NCI-H69 (cell line): ENCODE results near the gene FAM228B.
"Not testable (repeated sequence)": the region's sequence is repeated elsewhere in the genome, so short reads cannot be mapped to it uniquely, and the experiment has no call there.

Source experiments
- DNase-seq: peaks from one replicate; lab custom pipeline; 2025; lab: John Stamatoyannopoulos, UW

The FAM228B gene

DNA sequence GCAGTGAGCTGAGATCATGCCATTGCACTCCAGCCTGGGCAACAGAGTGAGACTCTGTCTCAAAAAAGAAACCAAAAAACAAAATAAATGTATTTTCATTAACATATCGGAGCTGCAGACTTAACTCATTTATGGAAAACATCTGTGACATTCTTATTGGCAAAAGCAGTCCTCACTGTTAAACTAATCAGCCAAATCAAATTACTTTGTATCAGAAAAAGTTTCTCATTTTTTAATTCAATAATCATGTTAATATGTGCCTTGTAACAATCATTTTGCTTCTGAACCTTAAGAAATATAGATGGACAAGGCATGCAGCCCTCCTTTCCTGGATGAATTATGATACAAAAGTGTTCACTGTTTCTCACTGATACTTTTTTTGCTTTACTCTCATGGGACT, 20.6 kb upstream of the FAM228B start:
- DNase-seq = no peak

DNA sequence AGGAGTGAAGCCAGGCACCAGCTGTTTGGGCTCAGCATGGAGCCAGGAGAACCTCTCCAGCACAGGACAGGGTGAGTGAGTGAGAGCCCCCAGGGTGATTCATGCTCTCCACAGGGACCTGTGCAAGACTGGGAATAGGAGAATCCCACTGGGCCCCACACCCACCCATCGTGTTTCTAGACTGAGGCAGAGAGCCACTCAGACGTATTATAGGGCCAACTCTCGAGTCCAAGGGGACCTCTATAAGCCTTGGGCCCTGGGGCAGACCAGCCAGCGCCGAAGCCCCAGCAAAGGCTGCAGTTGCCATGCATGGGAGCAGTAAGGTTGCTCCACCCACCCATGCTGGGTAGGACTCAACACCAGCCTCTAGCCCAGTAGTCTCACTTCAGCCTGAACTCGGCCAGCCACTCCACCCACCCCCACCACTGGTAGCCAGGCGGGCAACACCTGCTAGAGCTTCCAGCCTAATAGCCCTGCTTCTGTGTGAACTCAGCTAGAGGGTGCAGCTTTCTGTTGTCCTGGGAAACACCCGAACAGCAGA, 19.1 kb upstream of the FAM228B start:
- DNase-seq = no peak

DNA sequence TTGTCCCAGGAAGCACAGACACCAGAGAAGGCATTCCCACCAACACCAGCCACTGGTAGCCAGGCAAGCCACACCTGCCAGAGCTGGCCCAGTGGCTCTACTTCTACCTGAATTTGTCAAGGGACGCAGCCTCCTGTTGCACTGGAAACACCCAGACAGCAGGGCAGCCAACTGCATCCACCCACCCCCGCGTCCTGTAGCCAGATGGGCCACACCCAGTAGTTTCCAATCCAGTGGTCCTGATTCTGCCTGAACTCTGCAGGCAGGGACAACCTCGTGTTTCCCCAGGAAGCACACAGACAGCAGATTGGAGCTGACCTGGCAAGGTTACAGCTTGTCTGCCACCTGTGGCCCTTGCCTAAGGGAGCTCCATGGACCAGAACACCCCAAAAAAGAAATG, 18.4 kb upstream of the FAM228B start:
- no peak for DNase-seq

DNA sequence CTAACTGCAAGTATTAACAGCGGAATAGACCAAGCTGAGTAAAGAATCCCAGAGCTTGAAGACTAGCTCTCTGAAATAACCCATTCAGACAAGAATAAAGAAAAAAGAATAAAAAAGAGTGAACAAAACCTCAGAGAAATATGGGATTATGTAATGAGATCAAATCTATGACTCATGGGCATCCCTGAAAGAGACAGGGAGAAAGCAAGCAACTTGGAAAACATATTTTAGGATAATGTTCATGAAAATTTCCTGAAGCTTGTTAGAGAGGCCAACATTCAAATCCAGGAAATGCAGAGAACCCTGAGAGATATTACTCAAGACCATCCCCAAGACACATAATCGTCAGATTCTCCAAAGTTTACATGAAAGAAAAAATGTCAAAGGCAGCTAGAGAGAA, 17.5 kb upstream of the FAM228B start:
- no peak for DNase-seq

DNA sequence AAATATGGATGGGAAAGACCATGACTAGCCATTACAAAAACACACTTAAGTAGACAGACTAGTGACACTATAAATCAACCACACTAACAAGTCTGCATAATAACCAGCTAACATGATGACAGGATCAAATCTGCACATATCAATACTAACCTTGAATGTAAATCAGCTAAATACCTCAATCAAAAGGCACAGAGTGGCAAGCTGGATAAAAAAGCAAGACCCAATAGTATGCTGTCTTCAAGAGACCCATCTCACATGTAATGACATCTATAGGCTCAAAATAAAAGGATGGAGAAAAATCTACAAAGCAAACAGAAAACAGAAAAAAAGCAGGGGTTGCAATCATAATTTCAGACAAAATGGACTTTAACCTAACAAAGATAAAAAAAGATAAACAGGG, 16.5 kb upstream of the FAM228B start:
- DNase-seq = no peak

DNA sequence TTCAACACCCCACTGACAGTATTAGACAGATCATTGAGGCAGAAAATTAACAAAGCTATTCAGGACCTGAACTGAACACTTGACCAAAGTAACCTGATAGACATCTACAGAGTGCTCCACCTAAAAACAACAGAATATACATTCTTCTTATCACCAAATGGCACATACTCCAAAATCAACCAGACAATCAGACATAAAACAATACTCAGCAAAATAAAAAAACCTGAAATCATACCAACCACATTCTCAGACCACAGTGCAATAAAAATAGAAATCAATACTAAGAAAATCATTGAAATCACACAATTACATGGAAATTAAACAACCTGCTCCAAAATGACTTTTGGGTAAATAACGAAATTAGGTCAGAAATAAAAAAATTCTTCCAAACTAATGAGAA, 15.9 kb upstream of the FAM228B start:
- no peak for DNase-seq

DNA sequence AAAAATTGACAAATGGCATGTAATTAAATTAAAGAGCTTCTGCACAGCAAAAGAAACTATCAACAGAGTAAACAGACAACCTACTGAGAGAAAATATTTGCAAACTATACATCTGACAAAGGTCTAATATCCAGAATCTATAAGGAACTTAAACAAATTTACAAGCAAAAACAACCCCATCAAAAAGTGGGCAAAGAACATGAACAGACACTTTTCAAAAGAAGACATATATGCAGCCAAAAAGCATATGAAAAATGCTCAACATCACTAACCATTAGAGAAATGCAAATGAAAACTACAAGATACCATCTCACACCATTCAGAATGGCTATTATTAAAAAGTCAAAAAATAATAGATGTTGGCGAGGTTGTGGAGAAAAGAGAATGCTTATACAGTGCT, 13.8 kb upstream of the FAM228B start:
- DNase-seq = not testable (repeated sequence)

DNA sequence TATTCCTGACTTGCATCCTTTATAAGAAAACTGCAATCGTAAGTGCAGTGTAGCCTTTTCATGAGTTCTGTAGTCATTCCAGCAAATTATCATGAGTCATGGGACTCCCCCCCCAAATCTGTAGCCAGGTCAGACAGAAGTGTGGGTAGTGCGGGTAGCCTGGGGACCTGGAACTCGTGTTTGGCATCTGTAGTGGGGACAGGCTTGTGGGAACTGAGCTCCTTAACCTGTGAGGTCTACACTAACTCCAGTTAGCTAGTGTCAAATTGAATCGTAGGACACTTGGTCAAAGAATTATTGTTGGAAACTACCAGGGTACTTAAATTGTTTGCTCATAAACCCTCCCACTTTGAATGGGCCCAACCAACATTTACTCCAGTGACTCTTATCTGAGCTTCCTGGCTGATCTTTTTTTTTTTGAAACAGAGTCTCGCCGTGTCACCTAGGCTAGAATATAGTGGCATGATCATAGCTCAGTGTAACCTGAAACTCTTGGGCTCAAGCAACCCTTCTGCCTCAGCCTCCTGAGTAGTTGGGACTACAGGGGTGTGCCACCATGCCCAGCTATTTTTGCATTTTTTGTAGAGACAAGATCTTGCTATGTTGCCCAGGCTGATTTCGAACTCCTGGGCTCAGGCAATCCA, 12.5 kb upstream of the FAM228B start:
- no peak for DNase-seq

DNA sequence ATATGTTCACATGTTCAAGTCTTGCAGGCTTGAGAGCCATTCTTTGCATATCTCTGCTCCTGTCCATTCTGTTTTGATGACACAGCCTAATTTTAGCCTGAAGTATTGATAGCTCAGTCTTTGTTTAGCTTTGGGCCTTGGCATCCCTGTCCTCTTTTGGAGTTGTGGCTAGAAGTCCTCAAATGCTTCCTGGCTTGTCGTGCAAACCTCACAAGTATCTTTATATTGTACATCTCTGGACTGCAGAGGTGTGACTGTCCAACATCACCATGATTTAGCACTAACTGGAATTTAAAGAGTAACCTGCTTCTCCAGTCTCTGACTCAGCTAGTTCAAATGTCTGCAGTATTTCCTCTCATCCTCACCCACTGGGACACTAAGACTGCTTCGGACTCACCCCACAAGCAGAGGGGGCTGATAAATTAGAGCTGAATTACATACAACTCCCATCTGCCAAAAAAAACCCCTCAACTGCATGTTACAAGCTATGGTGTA, 11.8 kb upstream of the FAM228B start:
- no peak for DNase-seq

DNA sequence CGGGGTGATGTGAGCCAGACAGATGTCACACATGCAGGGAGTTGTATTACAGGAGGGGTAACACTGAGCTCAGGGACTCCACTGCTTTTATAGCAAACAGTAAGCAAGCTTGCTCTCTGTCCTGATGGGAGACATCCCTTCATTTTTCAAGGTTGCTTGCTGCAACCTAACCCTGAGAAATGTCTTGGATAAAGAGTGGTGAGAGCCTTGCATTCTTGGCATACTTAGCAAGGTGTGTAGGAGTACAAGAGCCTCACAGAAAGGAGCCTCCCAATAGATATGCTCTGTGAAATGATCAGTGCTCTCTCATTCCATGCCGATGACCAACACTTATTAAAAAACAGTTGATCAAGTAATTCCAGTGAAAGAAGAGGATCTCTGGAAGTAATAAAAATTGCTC, 8.2 kb upstream of the FAM228B start:
- DNase-seq = no peak

DNA sequence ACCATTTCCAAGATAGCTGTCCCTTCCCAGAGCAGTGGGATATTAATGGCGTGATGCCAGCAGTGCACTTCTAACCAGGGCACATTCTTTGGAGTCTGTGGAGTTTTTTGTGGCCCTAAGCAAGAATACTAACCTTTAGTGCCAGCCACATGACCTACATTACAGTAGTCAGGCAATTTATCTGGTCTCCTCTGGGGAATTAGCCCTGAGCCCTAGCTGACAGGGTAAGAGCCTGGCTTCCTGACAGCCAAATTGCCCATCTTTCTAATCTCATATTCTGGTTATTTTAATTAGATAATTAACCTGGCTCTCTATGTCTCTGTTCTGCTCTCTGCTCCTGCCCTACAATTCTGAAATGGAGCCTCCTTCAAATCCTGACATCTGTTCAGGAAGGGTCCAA, 5.4 kb upstream of the FAM228B start:
- DNase-seq = peak; percentile 37

DNA sequence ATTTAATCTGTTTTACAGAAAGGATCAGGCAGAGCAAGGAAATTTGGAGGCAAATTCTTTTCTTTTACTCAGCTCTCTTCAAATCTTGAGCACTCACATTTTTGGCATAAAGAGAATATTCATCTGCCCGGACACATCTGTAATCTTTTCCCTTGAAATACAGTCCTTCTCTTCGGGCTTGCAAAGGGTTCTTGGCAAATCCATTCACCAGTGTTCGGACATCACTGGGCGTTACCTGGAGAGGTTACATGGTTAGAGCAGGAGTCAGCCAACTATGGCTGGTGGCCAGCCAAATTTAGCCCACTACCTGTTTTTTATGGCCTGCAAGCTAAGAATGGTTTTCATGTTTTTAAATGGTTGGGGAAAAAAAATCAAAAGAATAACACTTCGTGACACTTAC, 2.2 kb upstream of the FAM228B start:
- no peak for DNase-seq

DNA sequence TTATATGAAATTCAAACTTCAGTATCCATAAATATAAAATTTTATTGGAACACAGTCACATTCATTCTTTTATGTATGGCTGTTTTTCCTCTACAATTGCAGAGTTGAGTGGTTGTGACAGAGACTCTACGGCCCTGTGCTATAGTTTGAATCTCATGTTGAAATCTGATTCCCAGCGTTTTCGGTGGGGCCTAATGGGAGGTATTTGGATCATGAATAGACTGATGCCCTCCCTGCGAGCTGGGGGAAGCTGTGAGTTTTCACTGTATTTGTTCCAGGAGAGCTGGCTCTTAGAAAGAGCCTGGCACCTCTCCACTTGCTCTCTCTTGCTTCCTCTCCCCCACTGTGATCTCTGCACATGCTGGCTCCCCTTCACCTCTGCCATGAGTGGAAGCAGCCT, 1.8 kb upstream of the FAM228B start:
- peak; percentile 1 for DNase-seq

DNA sequence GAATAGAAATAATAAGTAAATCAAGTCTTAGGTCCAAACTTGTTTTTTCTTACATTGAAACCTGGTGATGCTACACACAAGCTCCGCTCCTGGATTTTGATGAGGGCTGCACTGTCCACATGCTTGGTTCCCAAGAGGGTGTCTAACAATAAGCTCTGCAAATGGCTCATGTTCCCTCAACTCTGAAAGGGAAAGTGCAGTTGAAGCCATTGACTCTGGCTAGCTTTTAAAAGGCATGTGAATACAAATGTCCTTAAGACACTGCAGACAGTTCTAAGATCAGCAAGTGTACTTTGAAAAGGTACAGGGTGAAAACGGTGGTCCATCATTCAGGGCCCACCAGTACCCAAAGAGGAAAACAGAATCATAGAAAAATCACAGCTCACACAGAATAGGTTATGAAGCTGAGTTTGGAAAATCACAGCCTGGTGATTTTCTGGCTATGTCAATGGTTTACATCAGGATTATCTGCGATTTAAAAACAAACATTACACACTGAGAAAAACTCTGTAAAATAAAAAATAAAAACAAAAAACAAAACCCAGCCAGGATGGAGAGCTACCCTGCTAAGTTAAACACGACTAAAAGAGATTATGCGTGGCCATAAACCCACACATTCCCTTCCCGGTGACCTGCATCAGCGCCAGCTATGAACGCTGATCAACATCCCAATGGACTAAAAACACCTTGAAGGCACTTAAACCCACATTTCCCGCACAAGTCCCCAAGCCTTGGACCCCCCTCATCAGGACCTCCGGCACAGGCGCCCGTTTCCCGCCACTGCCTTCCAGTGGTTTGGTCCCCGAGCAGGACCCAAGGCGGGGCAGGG, 689 bp upstream of the FAM228B start:
- DNase-seq = peak; percentile 13

DNA sequence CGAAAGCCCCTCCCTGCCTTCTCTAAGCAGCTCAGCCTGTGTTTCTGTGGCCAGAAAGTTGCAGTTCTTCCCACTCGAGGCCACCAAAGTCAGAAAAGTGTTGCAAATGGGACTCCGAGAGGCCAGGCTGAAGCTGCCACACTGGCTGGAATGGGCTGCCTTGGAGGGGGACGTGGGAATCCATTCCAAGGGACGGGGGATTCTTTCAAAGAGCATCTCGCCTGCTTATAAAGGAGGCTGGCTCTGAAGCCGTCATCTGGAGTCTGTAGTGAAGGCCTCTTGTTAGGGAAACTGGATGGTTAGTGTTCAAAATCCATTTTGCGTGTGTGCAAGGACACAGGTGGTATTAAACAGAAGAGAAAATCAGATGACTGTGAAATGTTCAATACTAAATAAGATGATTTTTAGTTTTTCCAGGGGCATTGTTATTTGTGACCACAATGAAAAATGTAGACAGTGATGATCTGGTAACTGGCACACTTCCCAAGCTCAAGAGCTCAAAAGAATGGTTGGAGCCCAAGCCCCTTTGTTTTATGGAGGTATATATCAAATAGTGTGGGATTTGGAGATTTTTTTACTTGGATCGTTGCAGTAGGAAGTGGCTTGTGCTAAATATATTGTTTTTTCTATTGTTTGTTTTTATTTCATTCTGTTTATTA, 782 bp downstream of the FAM228B start:
- DNase-seq = peak; percentile 59

DNA sequence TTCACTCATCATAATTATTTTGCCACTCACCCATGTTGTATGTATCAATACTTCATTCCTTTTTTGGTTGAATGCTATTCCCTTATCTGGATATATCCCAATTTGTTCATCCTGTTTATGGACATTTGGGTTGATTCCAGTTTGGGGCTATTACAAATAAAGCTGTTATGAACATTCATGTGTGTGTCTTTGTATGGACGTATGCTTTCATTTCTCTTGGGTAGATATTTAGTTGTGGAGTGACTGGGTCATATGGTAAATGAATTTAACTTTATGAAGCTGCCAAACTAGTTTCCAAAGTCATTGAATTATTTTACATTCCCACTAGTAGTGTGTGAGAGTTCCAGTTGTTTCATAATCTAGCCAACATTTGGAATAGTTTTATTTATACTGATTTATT, 2.7 kb downstream of the FAM228B start:
- no peak for DNase-seq

DNA sequence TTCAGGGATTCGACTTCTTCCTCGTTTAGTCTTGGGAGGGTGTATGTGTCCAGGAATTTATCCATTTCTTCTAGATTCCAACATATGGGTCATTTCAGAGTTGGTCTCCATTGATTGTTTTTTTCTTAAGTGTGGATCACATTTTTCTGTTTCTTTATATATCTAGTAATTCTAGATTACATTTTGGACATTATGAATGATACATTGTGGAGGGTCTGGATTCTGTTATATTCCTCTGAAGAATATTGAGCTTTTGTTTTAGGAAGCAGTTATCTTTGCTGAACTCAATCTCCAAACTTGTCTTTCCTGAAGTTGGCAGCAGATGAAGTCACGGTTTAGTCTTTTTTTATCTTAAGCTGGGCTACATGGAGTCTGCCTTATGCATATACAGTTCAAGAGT, 9.3 kb downstream of the FAM228B start:
- no peak for DNase-seq

DNA sequence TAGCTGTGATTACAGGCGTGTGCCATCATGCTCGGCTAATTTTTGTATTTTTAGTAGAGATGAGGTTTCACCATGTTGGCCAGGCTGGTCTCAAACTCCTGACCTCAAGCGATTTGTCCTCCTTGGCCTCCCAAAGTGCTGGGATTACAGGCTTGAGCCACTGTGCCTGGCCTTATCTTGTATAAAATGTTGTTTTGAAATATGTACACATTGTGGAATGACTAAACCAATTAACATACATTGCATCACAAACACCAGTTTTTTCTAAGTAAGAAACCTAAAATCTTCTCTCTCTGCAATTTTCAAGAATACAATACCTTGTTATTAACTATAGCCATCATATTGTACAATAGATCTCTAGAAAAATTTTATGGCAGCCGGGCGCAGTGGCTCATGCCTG, 17.0 kb downstream of the FAM228B start:
- DNase-seq = not testable (repeated sequence)

DNA sequence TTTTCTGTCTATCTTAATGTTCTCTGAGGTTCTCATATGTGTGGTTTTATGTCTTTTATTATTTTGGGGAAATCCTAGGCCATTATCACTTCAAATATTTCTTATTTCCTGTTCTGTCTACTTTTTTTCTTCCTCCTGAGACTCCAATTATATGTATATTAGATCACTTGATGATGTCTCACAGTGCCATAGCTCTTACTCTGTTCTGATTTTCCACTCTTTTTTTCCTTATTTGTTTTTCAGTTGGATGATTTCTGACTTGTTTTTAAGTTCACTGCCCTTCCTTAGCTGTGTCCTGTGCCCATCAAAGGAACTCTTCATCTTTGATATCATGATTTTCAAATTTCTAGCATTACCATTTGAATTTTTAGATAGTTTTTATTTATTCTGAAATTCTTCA, 24.1 kb downstream of the FAM228B start:
- DNase-seq = no peak

DNA sequence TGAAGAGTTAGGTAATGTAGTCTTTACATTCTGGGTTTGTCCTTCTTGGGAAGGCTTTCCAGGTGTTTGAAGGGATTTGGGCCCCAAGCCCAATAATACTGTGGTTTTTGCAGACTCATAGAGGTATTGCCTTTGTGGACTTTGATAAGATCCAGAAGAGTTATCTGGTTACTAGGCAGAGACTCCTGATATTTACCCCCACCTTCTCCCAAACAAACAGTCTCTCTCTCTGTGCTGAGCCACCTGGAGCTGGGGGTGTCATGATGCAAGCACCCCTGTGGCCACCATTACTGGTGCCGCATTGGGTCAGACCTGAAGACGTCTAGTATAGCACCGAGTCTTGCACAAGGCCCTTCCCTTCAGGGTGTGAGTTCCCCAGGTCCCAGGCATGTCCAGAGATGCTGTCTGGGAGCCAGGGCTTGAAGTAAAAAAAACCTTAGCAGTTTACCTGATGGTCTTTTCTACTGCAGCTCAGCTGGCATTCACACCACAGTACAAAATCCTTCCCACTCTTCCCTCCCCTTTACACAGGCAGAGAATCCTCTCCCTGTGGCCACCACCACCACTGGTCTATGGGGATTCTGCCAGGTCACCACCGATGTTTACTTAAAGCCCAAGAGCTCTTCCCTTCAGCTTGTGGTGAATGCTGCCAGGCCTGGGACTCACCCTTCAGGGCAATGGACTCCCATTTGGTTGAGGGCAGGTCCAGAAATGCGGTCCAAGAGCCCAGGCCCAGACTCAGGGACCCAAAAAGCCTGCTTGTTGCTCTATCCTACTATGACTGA, 29.3 kb downstream of the FAM228B start:
- no peak for DNase-seq

DNA sequence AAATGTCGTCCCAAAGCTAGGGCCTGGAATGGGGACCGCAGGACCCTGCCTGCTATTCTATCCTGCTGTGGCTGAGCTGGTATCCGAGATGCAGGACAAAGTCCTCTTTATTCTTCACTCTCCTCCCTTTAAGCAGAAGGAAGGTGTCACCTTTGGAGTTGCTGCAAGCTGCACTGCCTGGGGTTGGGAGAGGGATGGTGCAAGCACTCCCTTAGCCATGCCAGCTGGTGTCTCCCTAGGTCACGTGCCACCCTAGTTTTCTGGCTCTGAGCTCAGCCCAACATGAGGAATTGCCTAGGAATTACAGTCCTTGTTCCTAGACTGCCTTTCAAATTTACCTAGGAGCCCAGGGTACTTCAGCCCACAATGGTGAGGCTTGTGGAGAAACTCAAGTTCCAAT, 30.2 kb downstream of the FAM228B start:
- DNase-seq = no peak

DNA sequence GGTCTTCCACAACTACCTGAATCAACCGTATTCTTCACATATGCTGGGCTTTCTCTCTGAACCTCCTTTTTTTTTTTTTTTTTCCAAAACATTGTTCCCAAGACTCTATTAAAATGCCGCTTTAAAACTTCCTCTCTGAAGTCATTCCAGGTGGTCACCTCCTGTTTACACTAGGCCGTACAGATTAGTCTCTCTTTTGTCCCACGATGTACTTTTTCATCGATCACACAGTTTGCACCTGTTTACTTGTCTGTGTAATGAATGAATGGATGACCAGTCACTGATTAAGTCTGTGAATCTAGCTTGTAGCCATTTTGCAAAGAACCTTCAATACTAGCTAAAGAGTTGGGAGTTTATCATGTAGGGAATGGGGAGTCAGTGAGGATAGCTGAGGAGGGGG, 34.9 kb downstream of the FAM228B start:
- no peak for DNase-seq
